ENCODE results near the gene METTL4.

Gene METTL4

DNA sequence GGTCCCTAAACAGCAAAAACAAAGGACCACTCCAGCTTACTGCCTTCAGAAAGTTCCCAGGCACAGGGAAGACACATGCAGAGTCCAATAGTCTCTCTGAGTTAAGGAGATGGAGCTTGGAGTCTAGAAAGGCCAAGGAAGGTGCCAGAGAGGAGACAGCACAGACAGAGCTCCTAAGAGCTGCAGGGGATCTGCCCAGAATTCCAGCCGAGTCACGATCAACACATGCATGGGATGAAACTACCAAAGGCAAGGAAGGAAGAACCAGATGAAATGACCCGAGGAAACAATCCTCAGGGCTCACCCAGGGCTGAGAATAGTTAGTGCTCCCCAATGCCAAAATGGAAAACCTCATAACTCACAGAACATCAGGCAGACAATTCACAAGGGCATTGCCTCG is 15.4 kb downstream of the METTL4 start:
- TF ChIP-seq, protein P1, sequence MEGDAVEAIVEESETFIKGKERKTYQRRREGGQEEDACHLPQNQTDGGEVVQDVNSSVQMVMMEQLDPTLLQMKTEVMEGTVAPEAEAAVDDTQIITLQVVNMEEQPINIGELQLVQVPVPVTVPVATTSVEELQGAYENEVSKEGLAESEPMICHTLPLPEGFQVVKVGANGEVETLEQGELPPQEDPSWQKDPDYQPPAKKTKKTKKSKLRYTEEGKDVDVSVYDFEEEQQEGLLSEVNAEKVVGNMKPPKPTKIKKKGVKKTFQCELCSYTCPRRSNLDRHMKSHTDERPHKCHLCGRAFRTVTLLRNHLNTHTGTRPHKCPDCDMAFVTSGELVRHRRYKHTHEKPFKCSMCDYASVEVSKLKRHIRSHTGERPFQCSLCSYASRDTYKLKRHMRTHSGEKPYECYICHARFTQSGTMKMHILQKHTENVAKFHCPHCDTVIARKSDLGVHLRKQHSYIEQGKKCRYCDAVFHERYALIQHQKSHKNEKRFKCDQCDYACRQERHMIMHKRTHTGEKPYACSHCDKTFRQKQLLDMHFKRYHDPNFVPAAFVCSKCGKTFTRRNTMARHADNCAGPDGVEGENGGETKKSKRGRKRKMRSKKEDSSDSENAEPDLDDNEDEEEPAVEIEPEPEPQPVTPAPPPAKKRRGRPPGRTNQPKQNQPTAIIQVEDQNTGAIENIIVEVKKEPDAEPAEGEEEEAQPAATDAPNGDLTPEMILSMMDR (IDR thresholded peaks at IDR 0.05; ENCODE audit: low read depth, low read length), result no peak
- no peak for DNase-seq
- Histone ChIP-seq H3K36me3 (no peaks in the 10 kb centered on the region), H3K27me3 (no peaks in the 10 kb centered on the region), H3K4me1 (no peaks in the 10 kb centered on the region), H3K9me3 (no peaks in the 10 kb centered on the region), H3K4me3 (ENCODE audit: low read depth, low read length) (no peak overlapping the region)

- DNase-seq, result no peak
- Histone ChIP-seq H3K4me1 (no peaks in the 10 kb centered on the region), H3K36me3 (no peaks in the 10 kb centered on the region), H3K4me3 (ENCODE audit: low read depth, low read length) (no peak overlapping the region), H3K9me3 (no peaks in the 10 kb centered on the region), H3K27me3 (no peaks in the 10 kb centered on the region)
- TF ChIP-seq, protein P1 (IDR thresholded peaks at IDR 0.05; ENCODE audit: low read depth, low read length), result no peak
Observed at GRCh38 chr18:2554696-2555095, 16.6 kb downstream of the METTL4 start.

DNA sequence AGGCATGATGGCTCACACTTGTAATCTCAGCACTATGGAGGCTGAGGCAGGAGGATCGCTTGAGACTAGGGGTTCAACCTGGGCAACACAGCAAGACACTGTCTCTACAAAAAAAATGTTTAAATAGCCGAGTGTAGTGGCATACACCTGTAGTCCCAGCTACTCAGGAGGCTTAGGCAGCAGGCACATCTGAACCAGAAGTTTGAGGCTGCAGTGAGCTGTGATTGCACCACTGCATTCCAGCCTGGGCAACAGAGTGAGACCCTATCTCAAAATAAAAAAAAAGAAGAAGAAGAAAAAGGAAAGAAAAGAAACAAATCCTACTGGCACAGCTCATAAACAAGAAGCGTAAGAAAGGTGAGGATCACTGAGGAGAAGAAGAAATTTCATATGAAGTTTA is 19.9 kb downstream of the METTL4 start:
- H3K9me3 ChIP-seq, result no peaks in the 10 kb centered on the region
- H3K4me1 ChIP-seq, result no peaks in the 10 kb centered on the region
- no peak overlapping the region for H3K4me3 ChIP-seq (ENCODE audit: low read depth, low read length)
- H3K36me3 ChIP-seq, result no peaks in the 10 kb centered on the region
- DNase-seq, result no peak
- no peaks in the 10 kb centered on the region for H3K27me3 ChIP-seq
- TF ChIP-seq, protein P1 (IDR thresholded peaks at IDR 0.05; ENCODE audit: low read depth, low read length), result no peak

GRCh38 chr18:2549462-2549861 is 21.8 kb downstream of the METTL4 start:
- H3K4me1 ChIP-seq, result no peaks in the 10 kb centered on the region
- TF ChIP-seq, protein P1 (IDR thresholded peaks at IDR 0.05; ENCODE audit: low read depth, low read length), result no peak
- H3K27me3 ChIP-seq, result no peaks in the 10 kb centered on the region
- H3K36me3 ChIP-seq, result no peaks in the 10 kb centered on the region
- no peak for DNase-seq
- H3K4me3 ChIP-seq (ENCODE audit: low read depth, low read length), result no peak overlapping the region
- H3K9me3 ChIP-seq, result no peaks in the 10 kb centered on the region

GRCh38 chr18:2547477-2548087 is 23.7 kb downstream of the METTL4 start:
- Histone ChIP-seq H3K27me3 (no peaks in the 10 kb centered on the region), H3K4me3 (ENCODE audit: low read depth, low read length) (no peak overlapping the region), H3K36me3 (no peaks in the 10 kb centered on the region), H3K4me1 (no peaks in the 10 kb centered on the region), H3K9me3 (no peaks in the 10 kb centered on the region)
- TF ChIP-seq, protein P1 (IDR thresholded peaks at IDR 0.05; ENCODE audit: low read depth, low read length), result peak; percentile 29; the same call in 1 of the 2 replicates
- no peak for DNase-seq

DNA sequence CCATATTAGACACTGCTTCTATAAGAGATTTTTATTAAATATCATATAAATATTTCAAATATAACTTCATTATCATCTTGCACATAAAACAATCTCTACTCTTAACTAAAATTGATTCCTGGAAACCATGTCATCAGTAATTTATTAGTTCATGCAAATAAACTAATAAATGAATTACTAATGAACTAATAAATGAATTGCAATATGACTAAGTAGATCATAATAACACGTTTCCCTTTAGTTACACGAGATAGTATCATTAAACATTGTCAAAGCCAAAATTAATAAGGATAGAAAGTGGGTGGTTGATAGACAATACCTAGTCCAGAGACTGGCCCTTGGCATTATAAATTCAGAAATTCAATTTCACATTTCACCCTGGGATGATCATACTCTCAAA is 26.1 kb downstream of the METTL4 start:
- Histone ChIP-seq H3K4me3 (ENCODE audit: low read depth, low read length) (no peak overlapping the region), H3K9me3 (no peaks in the 10 kb centered on the region), H3K4me1 (no peaks in the 10 kb centered on the region), H3K36me3 (no peaks in the 10 kb centered on the region), H3K27me3 (no peaks in the 10 kb centered on the region)
- DNase-seq, result no peak
- TF ChIP-seq, protein P1 (IDR thresholded peaks at IDR 0.05; ENCODE audit: low read depth, low read length), result no peak

Data from BE2C (cell line).